HS-5 (cell line): Measurements from ENCODE around the gene SKIDA1.

Experiments used
- DNase-seq: peaks from one replicate; pipeline ENCODE4 v3.0.0-alpha.2; 2012; ENCODE audit warnings: low read depth

The SKIDA1 gene

GRCh38 chr10:21501731-21502347, 23.6 kb downstream of the SKIDA1 start:
- no peak for DNase-seq

GRCh38 chr10:21501091-21501490, 24.4 kb downstream of the SKIDA1 start:
- no peak for DNase-seq

DNA sequence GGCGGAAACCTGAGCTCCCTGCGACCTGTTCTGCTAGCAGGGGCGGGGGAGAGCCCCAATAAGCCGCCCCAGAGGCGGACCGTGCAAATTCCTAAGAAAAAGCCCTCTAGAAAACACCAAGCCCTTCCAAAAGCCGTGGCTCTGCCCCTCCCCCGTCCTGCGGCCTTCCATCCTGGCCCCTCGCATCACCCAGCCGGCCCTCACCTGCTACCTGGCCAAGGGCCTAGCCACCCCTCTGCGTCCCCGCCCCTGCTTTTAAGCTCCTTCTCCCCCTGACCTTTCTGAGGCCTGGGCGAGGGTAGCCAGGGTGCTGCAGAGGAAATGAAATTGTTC, 24.9 kb downstream of the SKIDA1 start:
- no peak for DNase-seq

GRCh38 chr10:21499701-21500577, 25.5 kb downstream of the SKIDA1 start:
- no peak for DNase-seq

GRCh38 chr10:21498986-21499385, 26.5 kb downstream of the SKIDA1 start:
- DNase-seq, result no peak

DNA sequence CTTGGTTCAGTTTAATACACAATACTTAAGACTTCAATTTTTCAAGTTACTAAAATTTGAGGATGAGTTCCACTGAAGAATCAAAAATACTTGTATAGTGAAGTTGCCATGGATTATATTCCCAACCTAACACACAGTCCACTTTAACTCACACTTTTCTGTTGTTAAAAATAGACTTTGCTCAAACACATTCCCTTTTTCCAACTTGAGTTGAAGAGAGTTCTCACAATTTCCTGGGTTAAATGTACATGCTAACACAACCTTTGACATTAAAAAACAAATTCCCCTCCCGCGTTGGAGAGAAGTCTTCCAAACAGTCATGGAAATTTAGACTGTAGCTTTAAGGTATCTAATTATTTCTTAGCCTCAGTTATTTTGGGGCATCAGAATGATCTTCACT, 27.1 kb downstream of the SKIDA1 start:
- no peak for DNase-seq

- no peak for DNase-seq
Measured at GRCh38 chr10:21497177-21497807, 28.2 kb downstream of the SKIDA1 start.

- DNase-seq, result no peak
Measured at GRCh38 chr10:21496343-21497176, 28.9 kb downstream of the SKIDA1 start.

- no peak for DNase-seq
Measured at GRCh38 chr10:21495752-21496342, 29.6 kb downstream of the SKIDA1 start.

DNA sequence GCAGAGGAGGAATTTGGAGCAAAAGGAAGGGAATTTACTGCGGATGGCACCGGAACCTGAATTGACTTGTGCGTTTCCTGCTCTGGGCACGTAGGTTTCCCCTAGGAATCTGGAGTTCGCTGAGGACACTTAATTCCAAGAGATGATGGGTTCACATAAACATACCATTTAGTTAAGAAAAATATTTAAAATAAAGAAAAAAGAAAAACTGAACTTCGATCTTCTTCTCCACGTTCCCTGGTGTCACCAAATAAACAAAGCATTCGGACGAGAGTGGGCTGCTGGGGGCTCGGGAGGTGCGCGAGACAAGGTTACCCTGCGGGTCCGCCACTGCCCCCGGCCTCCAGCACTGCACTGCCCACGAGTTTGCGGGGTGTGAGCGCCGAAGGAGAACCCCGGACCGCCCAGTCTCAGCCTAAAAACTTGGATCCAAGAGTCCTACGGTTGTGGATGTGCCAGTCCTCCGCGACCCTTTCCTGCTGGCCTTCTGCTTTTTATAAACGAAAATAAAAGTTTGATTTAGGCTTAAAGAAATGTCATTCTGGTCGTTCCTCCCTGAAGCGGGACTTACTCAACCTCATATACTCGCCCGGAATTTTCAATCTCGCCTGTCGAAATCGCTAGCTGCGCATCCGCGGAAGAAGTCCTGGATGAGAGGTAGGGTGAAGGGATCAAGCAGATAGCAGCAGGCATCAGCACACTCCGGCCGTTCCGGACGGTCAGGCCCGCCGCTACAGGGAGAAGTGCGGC, 30.3 kb downstream of the SKIDA1 start:
- DNase-seq, result no peak

DNA sequence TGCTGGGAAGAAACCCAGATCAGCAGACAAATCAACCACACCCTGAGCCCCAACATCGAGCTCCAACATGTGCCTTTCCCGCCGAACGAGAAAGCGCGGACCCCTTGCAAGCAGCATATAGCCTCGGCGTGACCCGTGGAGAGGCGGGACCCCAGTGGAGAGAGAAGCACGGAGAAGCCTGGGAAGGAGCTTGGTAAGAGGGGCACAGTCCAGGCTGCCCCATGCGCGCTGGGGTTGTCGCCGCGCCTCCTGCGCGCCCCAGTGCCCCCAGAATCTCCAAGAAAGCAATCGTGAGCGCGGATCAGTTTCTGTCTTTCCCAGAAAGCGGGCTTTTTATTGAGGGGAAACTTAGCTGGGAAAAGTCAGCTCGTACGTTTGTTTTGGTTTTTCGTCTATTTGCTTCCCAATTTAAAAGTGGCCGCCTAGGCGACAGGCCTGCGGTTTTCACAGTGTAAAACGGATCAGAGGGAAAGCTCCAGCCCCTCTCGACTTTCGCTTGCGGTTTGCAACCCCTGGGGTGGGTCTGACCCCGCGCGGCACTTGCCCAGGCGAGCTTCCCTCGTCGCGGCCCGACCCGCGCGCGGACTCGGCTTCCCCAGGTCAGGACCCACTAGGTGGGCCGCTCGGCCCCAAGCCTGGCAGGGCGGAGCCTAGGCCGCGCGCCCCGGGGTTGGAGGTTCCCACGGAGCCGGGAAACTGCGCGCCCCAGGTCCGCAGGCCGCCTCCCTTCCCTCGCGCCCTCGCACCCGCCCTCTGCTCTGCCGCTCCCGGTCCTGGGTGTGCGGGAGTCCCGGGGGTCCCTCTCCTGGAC, 31.1 kb downstream of the SKIDA1 start:
- no peak for DNase-seq

- DNase-seq, result no peak
Measured at GRCh38 chr10:21493784-21494183, 31.7 kb downstream of the SKIDA1 start.

GRCh38 chr10:21492421-21492820, 33.1 kb downstream of the SKIDA1 start:
- no peak for DNase-seq

- no peak for DNase-seq
Measured at GRCh38 chr10:21490711-21491105, 34.8 kb downstream of the SKIDA1 start.

DNA sequence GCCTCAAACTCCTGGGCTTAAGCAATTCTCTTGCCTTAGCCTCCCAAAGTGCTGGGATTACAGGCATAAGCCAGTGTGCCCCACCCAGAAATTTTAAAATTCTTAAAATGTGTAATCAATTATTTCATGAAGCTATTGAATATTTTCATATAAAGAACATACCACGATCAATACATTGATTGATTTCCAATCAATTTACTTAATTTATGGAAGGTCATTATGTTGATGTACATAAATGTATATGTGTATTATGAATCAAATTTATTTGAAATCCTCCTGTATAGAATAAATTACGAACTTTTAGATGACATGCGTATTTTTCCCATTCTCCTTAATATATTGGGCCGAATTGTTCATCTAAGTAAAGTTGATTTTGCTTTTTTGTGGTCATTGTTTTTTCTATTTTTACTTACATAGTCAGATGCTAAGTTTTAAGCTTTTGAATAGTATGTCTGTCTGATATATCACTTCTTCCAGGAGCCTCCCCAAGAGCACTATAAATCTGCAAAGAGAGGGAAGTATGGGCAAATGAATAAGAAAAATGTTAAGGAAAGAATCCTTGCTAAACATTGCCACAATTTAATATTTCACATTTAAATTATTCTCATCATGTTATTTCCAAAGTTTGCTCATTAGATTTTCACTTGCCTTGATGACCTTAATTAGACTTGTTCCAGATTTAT, 35.3 kb downstream of the SKIDA1 start:
- DNase-seq, result no peak

DNA sequence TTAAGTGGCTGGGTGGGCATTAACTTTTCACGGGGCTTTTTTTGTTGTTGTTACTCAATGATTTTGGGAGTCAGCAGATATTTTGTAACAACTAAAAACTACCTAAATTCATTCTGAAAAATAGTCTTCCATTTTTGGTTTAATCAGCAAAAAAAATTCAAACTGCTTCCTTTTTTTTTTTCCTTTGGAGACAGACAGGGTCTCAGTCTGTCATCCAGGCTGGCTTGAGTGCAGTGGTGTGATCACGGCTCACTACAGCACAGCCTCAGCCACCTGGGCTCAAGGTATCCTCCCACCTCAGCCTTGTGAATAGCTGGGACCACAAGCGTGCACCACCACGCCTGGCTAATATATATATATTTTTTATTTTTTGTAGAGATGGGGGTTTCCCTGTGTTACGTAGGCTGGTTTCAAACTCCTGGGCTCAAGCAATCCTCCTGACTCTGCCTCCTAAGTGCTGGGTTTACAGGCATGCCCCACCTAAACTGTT, 36.5 kb downstream of the SKIDA1 start:
- DNase-seq, result no peak

DNA sequence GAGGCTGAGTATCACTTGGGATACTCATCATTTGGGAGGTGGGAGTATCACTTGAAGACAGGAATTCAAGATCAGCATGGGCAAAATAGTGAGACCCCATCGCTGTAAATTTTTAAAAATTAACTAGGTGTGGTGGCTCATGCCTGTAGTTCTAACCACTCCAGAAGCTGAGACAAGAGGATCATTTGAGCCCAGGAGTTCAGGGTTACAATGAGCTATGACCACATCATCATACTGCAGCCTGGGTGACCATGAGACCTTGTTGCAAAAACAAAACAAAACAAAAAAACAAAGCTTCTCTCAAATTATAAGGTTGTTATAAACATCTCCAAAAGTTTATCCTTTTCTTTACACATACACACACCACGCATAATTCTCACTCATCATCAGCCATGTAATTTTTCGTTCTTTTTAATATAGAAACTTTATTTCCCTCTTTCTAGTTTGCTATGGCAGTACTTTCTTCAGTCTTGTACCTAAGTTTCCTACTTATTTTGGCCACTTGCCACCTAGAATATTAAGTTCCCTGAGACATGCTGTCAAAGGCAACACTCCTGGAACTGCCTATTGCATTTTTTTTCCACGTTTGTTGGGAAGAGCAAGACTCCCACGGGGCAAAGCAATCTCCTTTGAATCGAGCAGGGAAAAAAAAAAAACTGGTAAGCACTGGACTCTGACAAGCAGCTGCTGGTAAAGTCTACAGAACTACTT, 37.1 kb downstream of the SKIDA1 start:
- DNase-seq, result no peak

- DNase-seq, result no peak
Measured at GRCh38 chr10:21487416-21488180, 37.9 kb downstream of the SKIDA1 start.
